GM12878 (cell line): Measurements from ENCODE around the gene ICAM4. TPM values are rescaled to one million over a fixed set of nuclear protein-coding genes. Genes with fewer than 3 reads are reported as not detected.
A peak's percentile ranks its signal among the peaks of the same experiment; 100 is the strongest.

Experiments used
- CHD1 ChIP-seq: IDR thresholded peaks from 2 replicates; pipeline ENCODE4 v1.6.1; 2012; ENCODE audit warnings: low read depth, low read length, improper control_type of control experiment
- EED ChIP-seq: sonication (generic); IDR thresholded peaks from 2 replicates; pipeline ENCODE4 v1.6.1; 2016; ENCODE audit warnings: antibody characterized with exemption, low read depth
- HCFC1 ChIP-seq: fragments of 150-350 bp; IDR thresholded peaks from 2 replicates; pipeline ENCODE4 v1.6.1; 2014; ENCODE audit warnings: low read length
- MXI1 ChIP-seq: fragments of 150-350 bp; IDR thresholded peaks from 2 replicates; pipeline ENCODE4 v1.6.1; 2011; ENCODE audit warnings: low read depth, mild to moderate bottlenecking, inconsistent platforms, low read length, improper control_type of control experiment
- NRF1 ChIP-seq: conservative IDR thresholded peaks from 2 replicates; pipeline ENCODE4 v1.6.1; 2011; ENCODE audit warnings: mild to moderate bottlenecking, low read depth, low read length, improper control_type of control experiment
- SIN3A ChIP-seq: IDR thresholded peaks from 2 replicates; pipeline ENCODE4 v1.6.1; 2012; ENCODE audit warnings: low read depth, low read length, improper control_type of control experiment
- SIX5 ChIP-seq: IDR thresholded peaks from 2 replicates; pipeline ENCODE4 v1.6.1; 2011; ENCODE audit warnings: mild to moderate bottlenecking, low read depth, low read length, moderate library complexity; ENCODE audit not compliant: severe bottlenecking
- ZNF622 ChIP-seq: fragments of 450-650 bp; IDR thresholded peaks from 2 replicates; pipeline ENCODE4 v1.6.1; 2017; ENCODE audit warnings: mild to moderate bottlenecking, inconsistent platforms
- polyA plus RNA-seq, 11 experiments: library from polyadenylated mRNA; depleted of rRNA in 4 of 11; unstranded in 6 of 11; stranded (reverse) in 5 of 11; fragments of >200 nt; fragmentation: Nextera tagmentation in 4 of 11; fragmentation: Illumina TruSeq in 1 of 11; extraction: Ambion mirVana in 4 of 11; extraction: Trizol in 1 of 11; gene quantifications; 1 replicate in 1 of 11; 2 replicates in 10 of 11; pipeline versions ENCODE4 v1.2.1 to v1.2.3, GENCODE V29; 2011 to 2016; ENCODE audit warnings: inconsistent platforms in 2 of 11, missing spikeins in 2 of 11, low read depth in 1 of 11
- total RNA-seq, 4 experiments: library from RNA; depleted of rRNA in 3 of 4; stranded (reverse); fragments of >200 nt in 3 of 4; fragmentation: Illumina TruSeq in 1 of 4; extraction: Trizol in 1 of 4; gene quantifications; 2 replicates each; pipeline versions ENCODE4 v1.2.1 to v1.2.3, GENCODE V29; 2013 to 2021
- TF ChIP-seq, protein P1 (sequence below): IDR thresholded peaks from 2 replicates; pipeline ENCODE4 v1.6.1; 2011; ENCODE audit warnings: low read depth, low read length, improper control_type of control experiment, borderline replicate concordance
- TF ChIP-seq, protein P2 (sequence below): fragments of 450-650 bp; IDR thresholded peaks from 2 replicates; pipeline ENCODE4 v1.6.1; 2016; ENCODE audit warnings: mild to moderate bottlenecking
- TF ChIP-seq, protein P3 (sequence below): IDR thresholded peaks from 2 replicates; pipeline ENCODE4 v1.6.1; 2012; ENCODE audit warnings: low read depth, low read length, improper control_type of control experiment

ICAM4 gene
- total and polyA plus RNA-seq, 10 of the 15 experiments (the other 5 are each of a cell fraction or from before 2014, with no cell fraction given): 0.31 to 5.1 (median 1.7) TPM

DNA sequence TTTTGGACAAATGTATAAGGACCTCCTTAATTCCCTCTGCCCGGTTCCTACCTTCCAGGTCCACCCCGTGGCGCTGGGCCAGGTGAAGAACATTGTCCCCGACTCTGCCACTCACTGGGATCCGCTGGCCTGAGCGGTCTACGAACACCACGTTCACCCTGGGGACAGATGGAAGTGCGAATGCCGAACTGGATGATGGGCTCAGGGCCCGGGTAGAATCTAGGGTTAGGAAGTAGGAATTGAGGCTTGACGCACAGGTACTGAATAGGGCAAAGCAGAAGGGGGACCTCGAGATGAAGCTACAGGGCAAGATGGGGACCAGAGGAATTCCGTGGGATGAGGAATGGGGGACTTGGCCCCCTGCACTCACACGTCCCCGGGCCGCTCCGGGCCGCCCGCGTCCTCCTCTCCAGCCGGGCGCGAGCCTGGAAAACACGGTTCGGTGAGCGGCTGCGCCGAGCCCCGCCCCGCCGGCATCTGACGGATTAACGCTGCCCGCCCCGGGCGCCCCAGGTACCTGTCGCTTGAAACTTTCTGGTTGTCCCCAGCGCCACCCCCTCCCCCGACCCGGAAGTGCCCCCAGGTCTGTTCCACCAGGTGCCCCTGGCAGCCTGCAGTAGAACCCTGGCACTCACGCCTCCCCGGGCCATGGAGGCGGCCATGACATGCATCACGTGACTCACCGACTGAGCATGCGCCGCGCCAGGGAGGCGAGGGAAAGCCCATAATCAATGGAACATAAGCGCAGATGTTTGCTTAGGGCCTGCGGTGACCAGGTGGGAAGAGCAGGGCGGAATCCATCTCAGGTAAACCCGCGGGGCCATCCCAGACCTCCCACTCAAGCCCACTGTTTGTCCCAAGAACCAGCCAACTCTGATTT lies 28.8 kb downstream of the ICAM4 start, which contains the start of gene FDX2 (continued):
- TF ChIP-seq, protein P1, sequence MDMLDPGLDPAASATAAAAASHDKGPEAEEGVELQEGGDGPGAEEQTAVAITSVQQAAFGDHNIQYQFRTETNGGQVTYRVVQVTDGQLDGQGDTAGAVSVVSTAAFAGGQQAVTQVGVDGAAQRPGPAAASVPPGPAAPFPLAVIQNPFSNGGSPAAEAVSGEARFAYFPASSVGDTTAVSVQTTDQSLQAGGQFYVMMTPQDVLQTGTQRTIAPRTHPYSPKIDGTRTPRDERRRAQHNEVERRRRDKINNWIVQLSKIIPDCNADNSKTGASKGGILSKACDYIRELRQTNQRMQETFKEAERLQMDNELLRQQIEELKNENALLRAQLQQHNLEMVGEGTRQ: peak; percentile 94
- TF ChIP-seq EED (no peak; the same call in 1 of the 2 replicates), HCFC1 (peak; percentile 61), CHD1 (no peak), SIN3A (peak; percentile 98), SIX5 (peak; percentile 33), NRF1 (peak; percentile 70), MXI1 (peak; percentile 100), ZNF622 (no peak)
- TF ChIP-seq, protein P2, sequence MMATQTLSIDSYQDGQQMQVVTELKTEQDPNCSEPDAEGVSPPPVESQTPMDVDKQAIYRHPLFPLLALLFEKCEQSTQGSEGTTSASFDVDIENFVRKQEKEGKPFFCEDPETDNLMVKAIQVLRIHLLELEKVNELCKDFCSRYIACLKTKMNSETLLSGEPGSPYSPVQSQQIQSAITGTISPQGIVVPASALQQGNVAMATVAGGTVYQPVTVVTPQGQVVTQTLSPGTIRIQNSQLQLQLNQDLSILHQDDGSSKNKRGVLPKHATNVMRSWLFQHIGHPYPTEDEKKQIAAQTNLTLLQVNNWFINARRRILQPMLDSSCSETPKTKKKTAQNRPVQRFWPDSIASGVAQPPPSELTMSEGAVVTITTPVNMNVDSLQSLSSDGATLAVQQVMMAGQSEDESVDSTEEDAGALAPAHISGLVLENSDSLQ: 0 out of 2 replicates have a peak, but pooled peaks have one; percentile 25
- TF ChIP-seq, protein P3, sequence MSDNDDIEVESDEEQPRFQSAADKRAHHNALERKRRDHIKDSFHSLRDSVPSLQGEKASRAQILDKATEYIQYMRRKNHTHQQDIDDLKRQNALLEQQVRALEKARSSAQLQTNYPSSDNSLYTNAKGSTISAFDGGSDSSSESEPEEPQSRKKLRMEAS: peak; percentile 99
- TF ChIP-seq, all 136 proteins: peak for 44
